HCT116 (cell line): ENCODE data around the gene NUP50. TPM values are rescaled to one million over a fixed set of nuclear protein-coding genes. Genes with fewer than 3 reads are reported as not detected.

Experiments
- ATAC-seq: fragments of 200-7000 bp; cut with Tn5 transposase; 2 replicates; pipeline ENCODE4 v1.9.1; 2020; ENCODE audit warnings: mild to moderate bottlenecking, moderate library complexity
- BruUV-seq: library from RNA; stranded (reverse); fragments of 400-500 nt; replicated peaks from 2 replicates; lab custom pipeline; 2021; lab: Mats Ljungman, UMichigan
- CTCF ChIA-PET: fragments of 300-600 bp; sonication (Branson Sonifier 250); formaldehyde crosslinking; loops from one replicate; lab custom pipeline; 2021; ENCODE audit warnings: antibody characterized with exemption; lab: Charles Lee
- POLR2A ChIA-PET: fragments of 300-600, 350-600 bp; sonication (Branson Sonifier 250); formaldehyde crosslinking; loops from one replicate; lab custom pipeline; 2021; ENCODE audit warnings: antibody characterized with exemption; lab: Charles Lee
- RAD21 ChIA-PET, 2 experiments: fragments of 300-600 bp; sonication (Branson Sonifier 250); formaldehyde crosslinking; loops; one replicate each; lab custom pipeline; 2023; ENCODE audit warnings: low total read pairs in 2 of 2; ENCODE audit not compliant: uncharacterized antibody in 2 of 2, unreplicated experiment in 2 of 2, low non-redundant PET in 1 of 2; lab: Charles Lee
- DNase-seq: peaks from one replicate; pipeline ENCODE4 v3.0.0-alpha.2; 2010; ENCODE audit warnings: low read depth, low spot score
- H2AFZ ChIP-seq: fragments of 200-600 bp; shearing (Covaris generic), sonication (generic); 2 replicates; pipeline ENCODE4 v1.6.1; 2017; ENCODE audit warnings: low read depth, mixed run types, mixed read lengths, antibody characterized with exemption, low read length; ENCODE audit not compliant: poor library complexity, severe bottlenecking
- H3K27ac ChIP-seq: 2 replicates; pipeline ENCODE4 v1.5.1; 2012; ENCODE audit warnings: low read depth, low read length
- H3K27me3 ChIP-seq: fragments of 200-600 bp; sonication (generic); 2 replicates; pipeline ENCODE4 v1.6.1; 2016; ENCODE audit warnings: mixed run types, low read length, mixed read lengths; ENCODE audit not compliant: insufficient read depth
- H3K36me3 ChIP-seq, 2 experiments: fragments of 200-500 bp in 1 of 2; fragments of 200-600 bp in 1 of 2; sonication (Bioruptor generic) in 1 of 2; sonication (generic) in 1 of 2; 2 replicates each; pipeline versions ENCODE4 v1.5.1 to v1.6.1; 2014 to 2016; ENCODE audit warnings: low read length in 2 of 2, inconsistent platforms in 1 of 2, mixed read lengths in 1 of 2, mixed run types in 1 of 2; ENCODE audit not compliant: insufficient read depth in 2 of 2, control insufficient read depth in 1 of 2
- H3K4me1 ChIP-seq, 2 experiments: fragments of 200-600 bp in 1 of 2; sonication (generic) in 1 of 2; 2 replicates each; pipeline versions ENCODE4 v1.5.1 to v1.6.1; 2012 to 2017; ENCODE audit warnings: low read length in 2 of 2, inconsistent platforms in 1 of 2, mild to moderate bottlenecking in 1 of 2, mixed read lengths in 1 of 2, mixed run types in 1 of 2, moderate library complexity in 1 of 2; ENCODE audit not compliant: insufficient read depth in 2 of 2, control insufficient read depth in 1 of 2
- H3K4me2 ChIP-seq: fragments of 200-600 bp; sonication (generic); 2 replicates; pipeline ENCODE4 v1.6.1; 2017; ENCODE audit warnings: mixed run types, low read length, mixed read lengths
- H3K4me3 ChIP-seq, 2 experiments: fragments of 200-600 bp in 1 of 2; sonication (generic) in 1 of 2; replicated peaks in 1 of 2; 2 replicates each; pipeline ENCODE4 v1.5.1; 2011 to 2016; ENCODE audit warnings: low read length in 2 of 2, control low read depth in 1 of 2, low read depth in 1 of 2, mild to moderate bottlenecking in 1 of 2, mixed read lengths in 1 of 2, mixed run types in 1 of 2
- H3K79me2 ChIP-seq: fragments of 200-600 bp; sonication (generic); 2 replicates; pipeline ENCODE4 v1.6.1; 2017; ENCODE audit warnings: mild to moderate bottlenecking, mixed run types, low read length, moderate library complexity, mixed read lengths; ENCODE audit not compliant: insufficient read depth
- H3K9ac ChIP-seq: fragments of 200-600 bp; sonication (generic); 2 replicates; pipeline ENCODE4 v1.6.1; 2016; ENCODE audit warnings: low read length, mixed read lengths
- H3K9me2 ChIP-seq: fragments of 200-600 bp; sonication (generic), shearing (Covaris generic); 2 replicates; pipeline ENCODE4 v1.6.1; 2017; ENCODE audit warnings: mixed run types, mild to moderate bottlenecking, moderate library complexity; ENCODE audit not compliant: insufficient read depth
- H3K9me3 ChIP-seq, 2 experiments: fragments of 200-500 bp in 1 of 2; fragments of 200-600 bp in 1 of 2; sonication (Bioruptor generic) in 1 of 2; sonication (generic) in 1 of 2; 2 replicates each; pipeline ENCODE4 v1.6.1; 2014 to 2017; ENCODE audit warnings: low read length in 2 of 2, mixed read lengths in 2 of 2, inconsistent platforms in 1 of 2, low read depth in 1 of 2, mild to moderate bottlenecking in 1 of 2, mixed run types in 1 of 2, moderate library complexity in 1 of 2; ENCODE audit not compliant: control insufficient read depth in 1 of 2, insufficient read depth in 1 of 2
- H4K20me1 ChIP-seq: fragments of 200-600 bp; sonication (generic), shearing (Covaris generic); 2 replicates; pipeline ENCODE4 v1.6.1; 2017; ENCODE audit warnings: mixed run types, mild to moderate bottlenecking, moderate library complexity; ENCODE audit not compliant: insufficient read depth
- CBX3 ChIP-seq: IDR thresholded peaks from 2 replicates; pipeline ENCODE4 v1.6.1; 2012; ENCODE audit warnings: low read depth
- CEBPB ChIP-seq: IDR thresholded peaks from 2 replicates; pipeline ENCODE4 v1.6.1; 2012; ENCODE audit warnings: low read depth
- EGR1 ChIP-seq: IDR thresholded peaks from 2 replicates; pipeline ENCODE4 v1.6.1; 2012; ENCODE audit warnings: low read depth
- ELF1 ChIP-seq: IDR thresholded peaks from 2 replicates; pipeline ENCODE4 v1.6.1; 2012; ENCODE audit warnings: low read depth, borderline replicate concordance
- EZH2 ChIP-seq: fragments of 200-600 bp; sonication (generic); IDR thresholded peaks from 2 replicates; pipeline ENCODE4 v1.6.1; 2017; ENCODE audit warnings: antibody characterized with exemption, mixed run types
- EZH2phosphoT487 ChIP-seq: fragments of 200-600 bp; IDR thresholded peaks from 2 replicates; pipeline ENCODE4 v1.6.1; 2018; ENCODE audit warnings: antibody characterized with exemption, borderline replicate concordance
- FOSL1 ChIP-seq: IDR thresholded peaks from 2 replicates; pipeline ENCODE4 v1.6.1; 2012; ENCODE audit warnings: low read depth
- JUND ChIP-seq: IDR thresholded peaks from 2 replicates; pipeline ENCODE4 v1.6.1; 2012
- MAX ChIP-seq: IDR thresholded peaks from 2 replicates; pipeline ENCODE4 v1.6.1; 2012
- POLR2A ChIP-seq: IDR thresholded peaks from 2 replicates; pipeline ENCODE4 v1.7.0; 2011; ENCODE audit warnings: borderline replicate concordance; ENCODE audit not compliant: insufficient read depth, insufficient read length; ENCODE audit errors: extremely low read depth
- POLR2AphosphoS5 ChIP-seq: IDR thresholded peaks from 2 replicates; pipeline ENCODE4 v1.6.1; 2011; ENCODE audit warnings: mild to moderate bottlenecking, low read depth, low read length, moderate library complexity
- RAD21 ChIP-seq: IDR thresholded peaks from 2 replicates; pipeline ENCODE4 v1.6.1; 2012; ENCODE audit warnings: low read depth, mild to moderate bottlenecking
- TCF7L2 ChIP-seq: IDR thresholded peaks from 2 replicates; pipeline ENCODE4 v1.7.0; 2011; ENCODE audit warnings: borderline replicate concordance, inconsistent platforms; ENCODE audit not compliant: insufficient read depth, insufficient read length; ENCODE audit errors: extremely low read depth
- YY1 ChIP-seq: IDR thresholded peaks from 2 replicates; pipeline ENCODE4 v1.6.1; 2011; ENCODE audit warnings: low read length, low read depth, moderate library complexity, mild to moderate bottlenecking; ENCODE audit not compliant: insufficient replicate concordance; ENCODE audit errors: extremely low read depth
- ZNF274 ChIP-seq: fragments of 200-500 bp; sonication (Bioruptor generic); IDR thresholded peaks from 2 replicates; pipeline ENCODE4 v1.6.1; 2014; ENCODE audit warnings: mild to moderate bottlenecking, low read depth, low read length, inconsistent platforms
- intact Hi-C: fragments of 100-400 bp; cut with micrococcal nuclease; formaldehyde crosslinking; loops from 2 replicates; pipeline ENCODE4 v1.10.0; 2022
- total RNA-seq: library from RNA; stranded (reverse); gene quantifications from one replicate; pipeline ENCODE4 v1.2.1, GENCODE V29; 2021; ENCODE audit not compliant: unreplicated experiment

The NUP50 gene
- total RNA-seq, 1 experiment from 2014 or later, result 102 TPM

- TF ChIP-seq ZNF274 (no peak), TCF7L2 (no peak), RAD21 (no peak)
These were observed 34.7 kb downstream of the NUP50 start (continued) for GRCh38 chr22:45198463-45198795.

DNA sequence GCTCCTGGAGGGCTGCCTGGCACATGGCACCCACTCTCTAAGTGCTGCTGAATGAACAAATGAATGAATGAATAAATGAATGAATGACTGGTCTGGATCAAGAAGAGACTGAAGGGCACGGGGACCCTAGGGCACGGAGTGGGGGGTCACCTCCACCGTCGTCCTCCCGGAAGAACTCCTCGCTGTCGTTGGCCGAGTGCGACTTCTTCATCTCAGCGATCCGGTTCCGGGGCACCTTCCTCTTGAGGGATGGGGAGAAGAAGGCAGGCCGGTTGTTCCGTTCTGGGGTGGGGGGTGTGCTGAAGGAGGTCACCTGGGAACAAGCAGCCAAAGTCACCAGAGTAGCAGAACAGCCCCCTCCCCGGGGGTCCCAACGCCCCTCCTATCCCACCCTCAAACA lies 36.0 kb downstream of the NUP50 start:
- no peak for TF ChIP-seq EZH2phosphoT487
- no peak for TF ChIP-seq EZH2
- TF ChIP-seq ELF1, result no peak
- TF ChIP-seq FOSL1, result no peak
- no peak for TF ChIP-seq TCF7L2
- TF ChIP-seq EGR1, result no peak
- no peak for TF ChIP-seq CBX3
- TF ChIP-seq YY1, result no peak
- TF ChIP-seq MAX, result no peak
- no peak for TF ChIP-seq ZNF274
- no peak for TF ChIP-seq POLR2AphosphoS5
- TF ChIP-seq JUND, result no peak
- TF ChIP-seq POLR2A, result no peak
- no peak for TF ChIP-seq CEBPB
- Histone ChIP-seq H4K20me1 (no peaks in the 10 kb centered on the region), H3K27ac (no peak overlapping the region), H3K9me3 (no peaks in the 10 kb centered on the region), H3K4me2 (no peak overlapping the region), H3K27me3 (no peaks in the 10 kb centered on the region), H3K36me3 (peaks cover 0 to 13% of the 10 kb centered on the region in 2 experiments; a peak in 3 of 4 replicates), H3K9ac (no peak overlapping the region), H2AFZ (no peak overlapping the region), H3K9me2 (no peaks in the 10 kb centered on the region), H3K79me2 (no peaks in the 10 kb centered on the region), H3K4me1 (no peaks in the 10 kb centered on the region), H3K4me3 (no peak overlapping the region)
- ChIA-PET RAD21 (no interaction called here), POLR2A (no interaction called here), CTCF (no interaction called here)
- no TSS peak for BruUV-seq
- no peak for ATAC-seq
- intact Hi-C loops, result no loop called here
- DNase-seq, result no peak
